CD4-positive, alpha-beta T cell (primary cell): ENCODE results near the gene MCUB. TPM values are rescaled to one million over a fixed set of nuclear protein-coding genes. Genes with fewer than 3 reads are reported as not detected.

Experiments
- ATAC-seq: fragments of 200-7000 bp; cut with Tn5 transposase; one replicate; pipeline ENCODE4 v1.10.0; 2022; ENCODE audit warnings: mild to moderate bottlenecking; ENCODE audit not compliant: poor library complexity
- CTCF ChIA-PET: fragments of 350-600 bp; sonication (Branson Sonifier 250); formaldehyde crosslinking; loops from one replicate; lab custom pipeline; 2021; ENCODE audit warnings: antibody characterized with exemption, inconsistent platforms; lab: Charles Lee
- POLR2A ChIA-PET: fragments of 350-600 bp; sonication (Branson Sonifier 250); formaldehyde crosslinking; loops from one replicate; lab custom pipeline; 2021; ENCODE audit warnings: antibody characterized with exemption, inconsistent platforms; lab: Charles Lee
- DNase-seq, 14 experiments: peaks; one replicate each; pipeline ENCODE4 v3.0.0-alpha.2; 2013 to 2020; ENCODE audit warnings: mixed read lengths in 2 of 14
- H3K27ac ChIP-seq, 2 donors: one replicate each; pipeline versions ENCODE4 v1.5.1 to v1.7.0; 2013; ENCODE audit warnings: low read length in 2 of 2, low read depth in 1 of 2, mild to moderate bottlenecking in 1 of 2
- H3K27me3 ChIP-seq, 2 experiments: 1 replicate in 1 of 2; 2 replicates in 1 of 2; pipeline versions ENCODE4 v1.6.1 to v1.7.0; 2013; ENCODE audit warnings: low read length in 2 of 2, control low read depth in 1 of 2, mild to moderate bottlenecking in 1 of 2, moderate library complexity in 1 of 2; ENCODE audit not compliant: insufficient read depth in 2 of 2, control insufficient read depth in 1 of 2
- H3K36me3 ChIP-seq: one replicate; pipeline ENCODE4 v1.6.1; 2013; ENCODE audit warnings: low read length, control low read depth; ENCODE audit not compliant: insufficient read depth
- H3K4me1 ChIP-seq: one replicate; pipeline ENCODE4 v1.6.1; 2013; ENCODE audit warnings: low read length, control low read depth; ENCODE audit not compliant: insufficient read depth
- H3K4me3 ChIP-seq: one replicate; pipeline ENCODE4 v1.5.1; 2013; ENCODE audit warnings: mild to moderate bottlenecking, low read length, moderate library complexity
- H3K9me3 ChIP-seq, 2 experiments: 1 replicate in 1 of 2; 2 replicates in 1 of 2; pipeline versions ENCODE4 v1.6.1 to v1.7.0; 2013; ENCODE audit warnings: low read length in 2 of 2, mild to moderate bottlenecking in 2 of 2, control low read depth in 1 of 2, moderate library complexity in 1 of 2; ENCODE audit not compliant: control insufficient read depth in 1 of 2, insufficient read depth in 1 of 2
- H3K27ac Mint-ChIP-seq: one replicate; pipeline ENCODE4 v1.8.0; 2020; ENCODE audit warnings: mixed read lengths
- H3K27me3 Mint-ChIP-seq: one replicate; pipeline ENCODE4 v1.8.0; 2021; ENCODE audit warnings: mixed read lengths
- H3K36me3 Mint-ChIP-seq: one replicate; pipeline ENCODE4 v1.8.0; 2021; ENCODE audit warnings: low read depth, mixed read lengths
- H3K4me1 Mint-ChIP-seq: one replicate; pipeline ENCODE4 v1.8.0; 2021; ENCODE audit warnings: low read depth, mixed read lengths
- H3K4me3 Mint-ChIP-seq: one replicate; pipeline ENCODE4 v1.8.0; 2020; ENCODE audit warnings: mild to moderate bottlenecking, mixed read lengths
- H3K9me3 Mint-ChIP-seq: one replicate; pipeline ENCODE4 v1.8.0; 2020; ENCODE audit warnings: mixed read lengths
- intact Hi-C, 2 experiments: fragments of 100-400 bp; cut with DNase I in 1 of 2; cut with micrococcal nuclease in 1 of 2; formaldehyde crosslinking; loops; one replicate each; pipeline versions ENCODE4 v1.15.1 to v1.9.0; 2023 to 2025; cut with DNase I, micrococcal nuclease
- total RNA-seq, 174 experiments: library from RNA in 2 of 174; stranded (reverse) in 2 of 174; gene quantifications; one replicate each; pipeline ENCODE4 v1.2.3 and lab custom pipeline; 2021 to 2026
- TF ChIP-seq, protein P1 (sequence below): fragments of 200-600 bp; IDR thresholded peaks from one replicate; pipeline ENCODE4 v1.8.0; 2022; ENCODE audit warnings: antibody characterized with exemption, mild to moderate bottlenecking

The MCUB gene
- total RNA-seq, 2 experiments from 2014 or later, result 98.1 to 108 TPM

- no peak overlapping the region for H3K4me3 Mint-ChIP-seq
- peaks cover 5% of the 10 kb centered on the region for H3K36me3 Mint-ChIP-seq
- peaks cover 33% of the 10 kb centered on the region for H3K4me1 Mint-ChIP-seq
- no peak overlapping the region for H3K27ac ChIP-seq
- H3K9me3 Mint-ChIP-seq, result no peaks in the 10 kb centered on the region
- TF ChIP-seq, protein P1, sequence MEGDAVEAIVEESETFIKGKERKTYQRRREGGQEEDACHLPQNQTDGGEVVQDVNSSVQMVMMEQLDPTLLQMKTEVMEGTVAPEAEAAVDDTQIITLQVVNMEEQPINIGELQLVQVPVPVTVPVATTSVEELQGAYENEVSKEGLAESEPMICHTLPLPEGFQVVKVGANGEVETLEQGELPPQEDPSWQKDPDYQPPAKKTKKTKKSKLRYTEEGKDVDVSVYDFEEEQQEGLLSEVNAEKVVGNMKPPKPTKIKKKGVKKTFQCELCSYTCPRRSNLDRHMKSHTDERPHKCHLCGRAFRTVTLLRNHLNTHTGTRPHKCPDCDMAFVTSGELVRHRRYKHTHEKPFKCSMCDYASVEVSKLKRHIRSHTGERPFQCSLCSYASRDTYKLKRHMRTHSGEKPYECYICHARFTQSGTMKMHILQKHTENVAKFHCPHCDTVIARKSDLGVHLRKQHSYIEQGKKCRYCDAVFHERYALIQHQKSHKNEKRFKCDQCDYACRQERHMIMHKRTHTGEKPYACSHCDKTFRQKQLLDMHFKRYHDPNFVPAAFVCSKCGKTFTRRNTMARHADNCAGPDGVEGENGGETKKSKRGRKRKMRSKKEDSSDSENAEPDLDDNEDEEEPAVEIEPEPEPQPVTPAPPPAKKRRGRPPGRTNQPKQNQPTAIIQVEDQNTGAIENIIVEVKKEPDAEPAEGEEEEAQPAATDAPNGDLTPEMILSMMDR, result no peak
- no peaks in the 10 kb centered on the region for H3K9me3 ChIP-seq
- ChIA-PET CTCF (no interaction called here), POLR2A (interaction anchor here (1.2 kb wide), 1 partner anchor 13 kb away, joined by 4 read pairs; no protein-coding TSS in a partner anchor)
- H3K4me1 ChIP-seq, result peaks cover 6% of the 10 kb centered on the region
- no peak overlapping the region for H3K4me3 ChIP-seq
- no peaks in the 10 kb centered on the region for H3K36me3 ChIP-seq
- DNase-seq (peak in 6 of 14 experiments; percentile 2 to 65 (median 38)), ATAC-seq (peak; percentile 29)
- no peaks in the 10 kb centered on the region for H3K27me3 ChIP-seq
- H3K27me3 Mint-ChIP-seq, result no peaks in the 10 kb centered on the region
- intact Hi-C loops, result no loop called here
- H3K27ac Mint-ChIP-seq, result peak overlapping the region; percentile 4
Measured at GRCh38 chr4:109548655-109549054, 11.4 kb upstream of the MCUB start.

DNA sequence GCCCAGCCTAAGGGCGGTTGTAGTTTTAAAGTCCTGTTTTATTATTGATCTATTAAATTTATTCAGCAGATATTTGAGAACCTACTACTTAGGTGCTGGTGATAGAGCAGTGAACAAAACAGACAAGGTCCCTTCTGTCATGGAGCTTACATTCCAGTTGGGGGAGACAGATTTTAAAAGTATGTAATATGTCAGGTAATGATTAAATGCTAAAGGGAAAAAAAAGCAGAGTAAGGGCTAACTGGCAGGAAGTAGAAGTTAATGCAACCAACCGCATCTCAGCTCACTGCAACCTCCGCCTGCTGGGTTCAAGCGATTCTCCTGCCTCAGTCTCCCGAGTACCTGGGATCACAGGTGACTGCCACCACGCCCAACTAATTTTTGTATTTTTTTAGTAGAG is 7.8 kb upstream of the MCUB start:
- POLR2A ChIA-PET, result interaction anchor here (0.6 to 1.7 kb wide), 5 partner anchors 9 to 116 kb away, joined by 3 to 4 read pairs (median 3); no protein-coding TSS in a partner anchor
- H3K36me3 Mint-ChIP-seq, result peaks cover 19% of the 10 kb centered on the region
- H3K9me3 ChIP-seq, result peaks cover 0 to 5% of the 10 kb centered on the region in 2 experiments
- H3K27me3 Mint-ChIP-seq, result no peaks in the 10 kb centered on the region
- no peak overlapping the region for H3K4me3 ChIP-seq
- ATAC-seq, result peak; percentile 29
- DNase-seq, result peak in 1 of 14 experiments; percentile 9
- no peak overlapping the region for H3K4me3 Mint-ChIP-seq
- peaks cover 6% of the 10 kb centered on the region for H3K4me1 ChIP-seq
- H3K4me1 Mint-ChIP-seq, result peaks cover 45% of the 10 kb centered on the region
- CTCF ChIA-PET, result no interaction called here
- no peaks in the 10 kb centered on the region for H3K9me3 Mint-ChIP-seq
- H3K36me3 ChIP-seq, result no peaks in the 10 kb centered on the region
- no peak overlapping the region for H3K27ac Mint-ChIP-seq
- no peak overlapping the region for H3K27ac ChIP-seq
- H3K27me3 ChIP-seq, result no peaks in the 10 kb centered on the region
- TF ChIP-seq, protein P1, result no peak
- intact Hi-C loops, result no loop called here

DNA sequence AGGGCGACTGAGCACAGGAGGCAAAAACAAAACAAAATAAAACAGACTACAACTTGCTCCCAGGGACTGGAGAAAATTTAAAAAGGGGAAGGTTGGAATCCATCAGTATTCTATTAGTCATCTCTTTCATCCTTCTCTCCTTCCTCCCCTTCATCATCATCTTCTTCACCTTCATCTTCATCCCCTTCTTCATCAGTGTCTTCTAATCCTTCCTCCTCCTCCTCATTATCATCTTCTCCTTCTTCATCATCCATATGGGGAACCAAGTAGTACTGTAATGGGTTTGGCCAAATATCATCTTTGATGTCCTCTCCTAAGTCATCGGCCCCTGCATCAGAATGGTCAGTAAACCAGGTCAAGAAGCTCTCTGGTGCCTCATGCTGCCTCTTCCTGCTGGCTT is 6.9 kb upstream of the MCUB start:
- peaks cover 19% of the 10 kb centered on the region for H3K36me3 Mint-ChIP-seq
- H3K27me3 ChIP-seq, result no peaks in the 10 kb centered on the region
- no peak overlapping the region for H3K4me3 Mint-ChIP-seq
- H3K36me3 ChIP-seq, result no peaks in the 10 kb centered on the region
- TF ChIP-seq, protein P1, result no peak
- POLR2A ChIA-PET, result interaction anchor here (1.7 kb wide), 1 partner anchor 8 kb away, joined by 4 read pairs; no protein-coding TSS in a partner anchor
- intact Hi-C loops, result no loop called here
- DNase-seq, result no peak
- ATAC-seq, result no peak
- H3K9me3 Mint-ChIP-seq, result no peaks in the 10 kb centered on the region
- peaks cover 0 to 12% of the 10 kb centered on the region in 2 experiments for H3K9me3 ChIP-seq
- H3K4me3 ChIP-seq, result no peak overlapping the region
- no peak overlapping the region for H3K27ac ChIP-seq
- peaks cover 40% of the 10 kb centered on the region for H3K4me1 Mint-ChIP-seq
- no peak overlapping the region for H3K27ac Mint-ChIP-seq
- H3K27me3 Mint-ChIP-seq, result no peaks in the 10 kb centered on the region
- CTCF ChIA-PET, result no interaction called here
- peaks cover 7% of the 10 kb centered on the region for H3K4me1 ChIP-seq
